ENCODE data around the gene CARHSP1.

GRCh38 chr16:8872071-8872470 lies 3.3 kb upstream of the CARHSP1 start:
- TF ChIP-seq ZC3H8 (IDR thresholded peaks at IDR 0.05) (no peak), CTCF (IDR thresholded peaks at IDR 0.05 in 2 of 3, conservative IDR thresholded peaks at IDR 0.05 in 1 of 3; ENCODE audit: insufficient read depth in 2 of 3, low read depth in 1 of 3, low read length in 3 of 3) (no peak), ZNF75A (CRISPR knock-in tag; IDR thresholded peaks at IDR 0.05) (no peak), NR2F6 (CRISPR knock-in tag; IDR thresholded peaks at IDR 0.05) (no peak), LARP7 (IDR thresholded peaks at IDR 0.05) (no peak), ZNF253 (CRISPR knock-in tag; conservative IDR thresholded peaks at IDR 0.05) (no peak), TARDBP (IDR thresholded peaks at IDR 0.05) (no peak), JUN (IDR thresholded peaks at IDR 0.05; ENCODE audit: borderline replicate concordance, low read depth, low read length) (no peak), JUN (CRISPR knock-in tag; IDR thresholded peaks at IDR 0.05; ENCODE audit: borderline replicate concordance) (no peak), SNAPC5 (CRISPR knock-in tag; IDR thresholded peaks at IDR 0.05) (no peak), MYBL2 (IDR thresholded peaks at IDR 0.05; ENCODE audit: low read depth) (no peak), MYBL2 (CRISPR knock-in tag; IDR thresholded peaks at IDR 0.05; ENCODE audit: borderline replicate concordance) (no peak), ZBTB9 (CRISPR knock-in tag; IDR thresholded peaks at IDR 0.05) (no peak), NFIX (CRISPR knock-in tag; IDR thresholded peaks at IDR 0.05; ENCODE audit: low read depth) (no peak), POLR2A (conservative IDR thresholded peaks at IDR 0.05) (no peak), KLF1 (tag; IDR thresholded peaks at IDR 0.05) (no peak)

Measured in K562 (cell line).